ENCODE data around the gene PROCR. TPM values are rescaled to one million over a fixed set of nuclear protein-coding genes. Genes with fewer than 3 reads are reported as not detected.

The PROCR gene
- total RNA-seq, 2 donors from 2014 or later = 2.4 to 6.8 TPM

- Histone ChIP-seq H3K36me3 (ENCODE audit: control insufficient read depth, insufficient read depth, low read length) (peaks cover 49% of the 10 kb centered on the region), H3K27ac (ENCODE audit: low read depth, low read length) (no peak overlapping the region), H3K27me3 (ENCODE audit: control insufficient read depth, insufficient read depth, low read length, poor library complexity, severe bottlenecking) (no peaks in the 10 kb centered on the region), H3K9me3 (ENCODE audit: control insufficient read depth, low read length) (no peaks in the 10 kb centered on the region), H3K9ac (ENCODE audit: extremely low read depth, low read length, poor library complexity, severe bottlenecking) (no peak overlapping the region), H3K4me3 (ENCODE audit: low read length) (no peak overlapping the region), H3K4me1 (ENCODE audit: control insufficient read depth, insufficient read depth, low read length) (no peaks in the 10 kb centered on the region)
- 96 to 100% methylated on average over 4 to 5 of the region's 5 CpGs for WGBS, 2 experiments (ENCODE audit: insufficient coverage in 1 of 2, insufficient read length in 1 of 2)
- H3K36me3 Mint-ChIP-seq (ENCODE audit: low read depth) = peaks cover 72% of the 10 kb centered on the region
- no peaks in the 10 kb centered on the region for H3K4me1 Mint-ChIP-seq
- no peaks in the 10 kb centered on the region for H3K9me3 Mint-ChIP-seq
- no peak for DNase-seq
- no peak overlapping the region for H3K27ac Mint-ChIP-seq
- no peak overlapping the region for H3K4me3 Mint-ChIP-seq
- H3K27me3 Mint-ChIP-seq (ENCODE audit: insufficient read depth) = no peaks in the 10 kb centered on the region
- TF ChIP-seq CTCF (conservative IDR thresholded peaks at IDR 0.05) = no peak
Measured at GRCh38 chr20:35133735-35134134, 38.1 kb upstream of the PROCR start.

- TF ChIP-seq CTCF (conservative IDR thresholded peaks at IDR 0.05) = no peak
- no peaks in the 10 kb centered on the region for H3K27me3 ChIP-seq (ENCODE audit: control insufficient read depth, insufficient read depth, low read length, poor library complexity, severe bottlenecking)
- no peak overlapping the region for H3K4me3 Mint-ChIP-seq
- WGBS, 2 experiments (ENCODE audit: insufficient coverage in 1 of 2, insufficient read length in 1 of 2) = 95 to 96% methylated on average over 8 to 9 of the region's 9 CpGs
- no peaks in the 10 kb centered on the region for H3K9me3 Mint-ChIP-seq
- no peaks in the 10 kb centered on the region for H3K27me3 Mint-ChIP-seq (ENCODE audit: insufficient read depth)
- H3K36me3 Mint-ChIP-seq (ENCODE audit: low read depth) = peaks cover 75% of the 10 kb centered on the region
- H3K9ac ChIP-seq (ENCODE audit: extremely low read depth, low read length, poor library complexity, severe bottlenecking) = no peak overlapping the region
- H3K36me3 ChIP-seq (ENCODE audit: control insufficient read depth, insufficient read depth, low read length) = peaks cover 49% of the 10 kb centered on the region
- H3K27ac ChIP-seq (ENCODE audit: low read depth, low read length) = no peak overlapping the region
- no peak for DNase-seq
- H3K4me1 ChIP-seq (ENCODE audit: control insufficient read depth, insufficient read depth, low read length) = no peaks in the 10 kb centered on the region
- no peak overlapping the region for H3K4me3 ChIP-seq (ENCODE audit: low read length)
- no peaks in the 10 kb centered on the region for H3K9me3 ChIP-seq (ENCODE audit: control insufficient read depth, low read length)
- H3K4me1 Mint-ChIP-seq = no peaks in the 10 kb centered on the region
- H3K27ac Mint-ChIP-seq = peak overlapping the region; percentile 8
Measured at GRCh38 chr20:35134472-35134871, 37.4 kb upstream of the PROCR start.

- no peak for TF ChIP-seq CTCF (conservative IDR thresholded peaks at IDR 0.05)
- Histone ChIP-seq H3K9ac (ENCODE audit: extremely low read depth, low read length, poor library complexity, severe bottlenecking) (no peak overlapping the region), H3K9me3 (ENCODE audit: control insufficient read depth, low read length) (no peaks in the 10 kb centered on the region), H3K4me1 (ENCODE audit: control insufficient read depth, insufficient read depth, low read length) (no peaks in the 10 kb centered on the region), H3K4me3 (ENCODE audit: low read length) (no peak overlapping the region), H3K36me3 (ENCODE audit: control insufficient read depth, insufficient read depth, low read length) (peaks cover 45% of the 10 kb centered on the region), H3K27ac (ENCODE audit: low read depth, low read length) (no peak overlapping the region), H3K27me3 (ENCODE audit: control insufficient read depth, insufficient read depth, low read length, poor library complexity, severe bottlenecking) (no peaks in the 10 kb centered on the region)
- no peak for DNase-seq
- WGBS, 2 experiments (ENCODE audit: insufficient coverage in 1 of 2, insufficient read length in 1 of 2) = 90 to 100% methylated on average over 2 to 6 of the region's 6 CpGs
- Mint-ChIP-seq H3K27me3 (ENCODE audit: insufficient read depth) (no peaks in the 10 kb centered on the region), H3K4me3 (no peak overlapping the region), H3K27ac (no peak overlapping the region), H3K36me3 (ENCODE audit: low read depth) (peaks cover 77% of the 10 kb centered on the region), H3K9me3 (no peaks in the 10 kb centered on the region), H3K4me1 (no peaks in the 10 kb centered on the region)
Measured at GRCh38 chr20:35134880-35135279, 37.0 kb upstream of the PROCR start.

Data from endodermal cell (in vitro differentiated cells).